Measurements from ENCODE around the gene PRR7. TPM values are rescaled to one million over a fixed set of nuclear protein-coding genes. Genes with fewer than 3 reads are reported as not detected.

Gene PRR7
- total and polyA plus RNA-seq, 4 donors: 0.17 to 1.4 (median 0.49) TPM

DNA sequence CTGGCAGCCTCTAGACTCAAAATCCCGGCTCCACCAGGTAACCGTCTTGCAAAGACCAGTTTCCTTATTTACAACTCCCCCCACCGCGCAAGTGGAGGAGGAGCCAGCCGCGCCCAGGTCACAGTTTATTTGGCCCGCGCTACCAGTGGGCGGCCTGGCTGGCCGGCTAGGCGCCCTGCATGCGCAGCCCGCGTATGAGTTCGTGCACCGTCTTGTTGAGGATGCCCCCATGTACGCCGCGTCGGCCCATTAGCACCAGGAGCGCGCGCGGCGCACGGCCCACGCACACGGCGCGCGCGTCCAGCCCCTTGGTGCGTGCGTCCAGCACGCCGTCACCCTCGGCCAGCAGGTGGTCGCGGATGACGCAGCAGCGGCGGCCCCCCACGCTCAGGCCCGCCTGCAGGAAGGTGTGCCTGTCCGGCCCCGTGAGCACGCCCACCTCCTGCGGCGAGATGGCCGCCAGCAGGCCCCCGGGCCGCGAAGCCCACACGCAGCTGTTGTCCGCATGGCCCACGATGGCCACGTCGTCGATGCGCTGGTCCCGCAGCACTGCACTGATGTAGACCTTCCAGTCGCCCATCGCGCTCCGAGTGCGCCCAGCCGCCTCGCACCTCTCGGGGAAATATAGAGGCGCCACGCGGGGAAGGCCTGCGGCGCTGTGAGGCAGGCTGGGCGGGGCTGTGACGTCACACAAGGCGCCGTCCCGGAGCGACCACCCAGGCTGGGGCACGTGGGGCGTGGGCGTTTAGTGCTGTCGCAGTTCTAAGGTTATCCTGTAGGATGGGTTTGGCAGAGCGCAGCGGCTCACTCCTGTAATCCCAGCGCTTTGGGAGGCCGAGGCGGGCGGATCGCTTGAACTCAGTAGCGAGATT lies 46.4 kb upstream of the PRR7 start, which contains the start of gene PFN3 (continued):
- TF ChIP-seq, protein P1, sequence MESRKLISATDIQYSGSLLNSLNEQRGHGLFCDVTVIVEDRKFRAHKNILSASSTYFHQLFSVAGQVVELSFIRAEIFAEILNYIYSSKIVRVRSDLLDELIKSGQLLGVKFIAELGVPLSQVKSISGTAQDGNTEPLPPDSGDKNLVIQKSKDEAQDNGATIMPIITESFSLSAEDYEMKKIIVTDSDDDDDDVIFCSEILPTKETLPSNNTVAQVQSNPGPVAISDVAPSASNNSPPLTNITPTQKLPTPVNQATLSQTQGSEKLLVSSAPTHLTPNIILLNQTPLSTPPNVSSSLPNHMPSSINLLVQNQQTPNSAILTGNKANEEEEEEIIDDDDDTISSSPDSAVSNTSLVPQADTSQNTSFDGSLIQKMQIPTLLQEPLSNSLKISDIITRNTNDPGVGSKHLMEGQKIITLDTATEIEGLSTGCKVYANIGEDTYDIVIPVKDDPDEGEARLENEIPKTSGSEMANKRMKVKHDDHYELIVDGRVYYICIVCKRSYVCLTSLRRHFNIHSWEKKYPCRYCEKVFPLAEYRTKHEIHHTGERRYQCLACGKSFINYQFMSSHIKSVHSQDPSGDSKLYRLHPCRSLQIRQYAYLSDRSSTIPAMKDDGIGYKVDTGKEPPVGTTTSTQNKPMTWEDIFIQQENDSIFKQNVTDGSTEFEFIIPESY (IDR thresholded peaks at IDR 0.05): no peak
- TF ChIP-seq NR2F2 (IDR thresholded peaks at IDR 0.05) (no peak), SP1 (IDR thresholded peaks at IDR 0.05) (no peak), RXRA (IDR thresholded peaks at IDR 0.05) (no peak), HNF4A (conservative IDR thresholded peaks at IDR 0.05) (no peak), FOXA2 (IDR thresholded peaks at IDR 0.05) (no peak)
- TF ChIP-seq, protein P2, sequence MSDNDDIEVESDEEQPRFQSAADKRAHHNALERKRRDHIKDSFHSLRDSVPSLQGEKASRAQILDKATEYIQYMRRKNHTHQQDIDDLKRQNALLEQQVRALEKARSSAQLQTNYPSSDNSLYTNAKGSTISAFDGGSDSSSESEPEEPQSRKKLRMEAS (IDR thresholded peaks at IDR 0.05): no peak

DNA sequence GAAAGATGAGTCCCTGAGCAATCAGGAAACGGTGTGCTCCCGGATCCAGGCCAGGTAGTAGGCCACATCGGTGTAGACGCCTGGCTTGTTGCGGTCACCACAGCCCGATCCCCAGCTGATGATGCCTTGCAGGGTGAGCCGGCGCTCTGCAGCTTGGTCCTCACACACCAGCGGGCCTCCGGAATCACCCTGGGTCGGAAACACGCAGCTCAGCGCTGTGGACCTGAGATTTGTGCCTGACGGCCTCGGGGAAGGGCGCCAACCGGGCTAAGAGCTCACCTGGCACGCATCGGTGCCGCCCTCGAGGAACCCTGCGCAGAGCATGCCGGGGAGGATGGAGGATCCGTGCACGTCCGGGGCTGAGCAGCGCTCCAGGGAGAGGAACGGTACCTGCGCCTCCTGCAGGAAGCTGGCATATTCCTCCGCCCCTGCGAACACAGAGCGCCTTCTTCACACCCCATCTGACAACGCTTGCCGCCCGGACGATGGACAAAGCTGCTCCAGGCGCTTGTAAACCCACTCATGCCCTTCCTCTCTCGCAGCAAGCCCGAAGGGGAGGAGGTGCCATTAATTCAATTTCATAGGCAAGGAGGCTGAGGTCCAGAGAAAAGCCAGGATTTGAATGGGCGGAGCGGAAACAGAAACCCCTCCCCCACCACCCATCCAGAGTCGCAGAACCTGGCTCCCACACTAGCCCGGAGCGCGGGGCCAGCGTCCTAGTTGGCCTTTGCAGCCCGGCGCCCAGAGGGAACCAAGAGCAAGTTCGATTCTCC lies 44.2 kb upstream of the PRR7 start:
- Histone ChIP-seq H3K9me3 (ENCODE audit: control insufficient read depth in 4 of 4, low read length in 3 of 4) (no peaks in the 10 kb centered on the region), H3K27me3 (ENCODE audit: control insufficient read depth in 4 of 4, insufficient read depth in 4 of 4, low read length in 3 of 4) (no peaks in the 10 kb centered on the region), H3K4me1 (ENCODE audit: control insufficient read depth in 4 of 4, insufficient read depth in 4 of 4, low read length in 3 of 4) (peaks cover 3 to 38% (median 24%) of the 10 kb centered on the region in 4 donors), H3K9ac (ENCODE audit: low read depth in 1 of 2, low read length in 2 of 2) (no peak overlapping the region), H3K36me3 (ENCODE audit: control insufficient read depth in 4 of 4, insufficient read depth in 3 of 4, low read depth in 1 of 4, low read length in 3 of 4) (peaks cover 0 to 11% (median 7%) of the 10 kb centered on the region in 4 donors), H3K27ac (ENCODE audit: low read depth in 1 of 2, low read length in 2 of 2) (no peak overlapping the region), H3K4me3 (ENCODE audit: low read depth in 1 of 3, low read length in 3 of 3) (no peak overlapping the region)
- no peak for DNase-seq (ENCODE audit: low spot score)
- TF ChIP-seq YY1 (IDR thresholded peaks at IDR 0.05): no peak
- TF ChIP-seq SP1 (IDR thresholded peaks at IDR 0.05): no peak
- TF ChIP-seq FOXA1 (IDR thresholded peaks at IDR 0.05): no peak
- no peak for TF ChIP-seq EGR1 (IDR thresholded peaks at IDR 0.05; ENCODE audit: low read depth in 2 of 2)
- TF ChIP-seq TAF1 (conservative IDR thresholded peaks at IDR 0.05): no peak
- no peak for TF ChIP-seq GABPA (IDR thresholded peaks at IDR 0.05 in 1 of 2, conservative IDR thresholded peaks at IDR 0.05 in 1 of 2)
- TF ChIP-seq HNF4A (conservative IDR thresholded peaks at IDR 0.05): no peak
- TF ChIP-seq, protein P2 (IDR thresholded peaks at IDR 0.05): no peak
- TF ChIP-seq FOXA2 (IDR thresholded peaks at IDR 0.05): no peak
- TF ChIP-seq, protein P3, sequence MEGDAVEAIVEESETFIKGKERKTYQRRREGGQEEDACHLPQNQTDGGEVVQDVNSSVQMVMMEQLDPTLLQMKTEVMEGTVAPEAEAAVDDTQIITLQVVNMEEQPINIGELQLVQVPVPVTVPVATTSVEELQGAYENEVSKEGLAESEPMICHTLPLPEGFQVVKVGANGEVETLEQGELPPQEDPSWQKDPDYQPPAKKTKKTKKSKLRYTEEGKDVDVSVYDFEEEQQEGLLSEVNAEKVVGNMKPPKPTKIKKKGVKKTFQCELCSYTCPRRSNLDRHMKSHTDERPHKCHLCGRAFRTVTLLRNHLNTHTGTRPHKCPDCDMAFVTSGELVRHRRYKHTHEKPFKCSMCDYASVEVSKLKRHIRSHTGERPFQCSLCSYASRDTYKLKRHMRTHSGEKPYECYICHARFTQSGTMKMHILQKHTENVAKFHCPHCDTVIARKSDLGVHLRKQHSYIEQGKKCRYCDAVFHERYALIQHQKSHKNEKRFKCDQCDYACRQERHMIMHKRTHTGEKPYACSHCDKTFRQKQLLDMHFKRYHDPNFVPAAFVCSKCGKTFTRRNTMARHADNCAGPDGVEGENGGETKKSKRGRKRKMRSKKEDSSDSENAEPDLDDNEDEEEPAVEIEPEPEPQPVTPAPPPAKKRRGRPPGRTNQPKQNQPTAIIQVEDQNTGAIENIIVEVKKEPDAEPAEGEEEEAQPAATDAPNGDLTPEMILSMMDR (IDR thresholded peaks at IDR 0.05; ENCODE audit: low read depth, low read length, missing input control): no peak
- TF ChIP-seq, protein P4, sequence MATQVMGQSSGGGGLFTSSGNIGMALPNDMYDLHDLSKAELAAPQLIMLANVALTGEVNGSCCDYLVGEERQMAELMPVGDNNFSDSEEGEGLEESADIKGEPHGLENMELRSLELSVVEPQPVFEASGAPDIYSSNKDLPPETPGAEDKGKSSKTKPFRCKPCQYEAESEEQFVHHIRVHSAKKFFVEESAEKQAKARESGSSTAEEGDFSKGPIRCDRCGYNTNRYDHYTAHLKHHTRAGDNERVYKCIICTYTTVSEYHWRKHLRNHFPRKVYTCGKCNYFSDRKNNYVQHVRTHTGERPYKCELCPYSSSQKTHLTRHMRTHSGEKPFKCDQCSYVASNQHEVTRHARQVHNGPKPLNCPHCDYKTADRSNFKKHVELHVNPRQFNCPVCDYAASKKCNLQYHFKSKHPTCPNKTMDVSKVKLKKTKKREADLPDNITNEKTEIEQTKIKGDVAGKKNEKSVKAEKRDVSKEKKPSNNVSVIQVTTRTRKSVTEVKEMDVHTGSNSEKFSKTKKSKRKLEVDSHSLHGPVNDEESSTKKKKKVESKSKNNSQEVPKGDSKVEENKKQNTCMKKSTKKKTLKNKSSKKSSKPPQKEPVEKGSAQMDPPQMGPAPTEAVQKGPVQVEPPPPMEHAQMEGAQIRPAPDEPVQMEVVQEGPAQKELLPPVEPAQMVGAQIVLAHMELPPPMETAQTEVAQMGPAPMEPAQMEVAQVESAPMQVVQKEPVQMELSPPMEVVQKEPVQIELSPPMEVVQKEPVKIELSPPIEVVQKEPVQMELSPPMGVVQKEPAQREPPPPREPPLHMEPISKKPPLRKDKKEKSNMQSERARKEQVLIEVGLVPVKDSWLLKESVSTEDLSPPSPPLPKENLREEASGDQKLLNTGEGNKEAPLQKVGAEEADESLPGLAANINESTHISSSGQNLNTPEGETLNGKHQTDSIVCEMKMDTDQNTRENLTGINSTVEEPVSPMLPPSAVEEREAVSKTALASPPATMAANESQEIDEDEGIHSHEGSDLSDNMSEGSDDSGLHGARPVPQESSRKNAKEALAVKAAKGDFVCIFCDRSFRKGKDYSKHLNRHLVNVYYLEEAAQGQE (IDR thresholded peaks at IDR 0.05): no peak
- TF ChIP-seq NR2F2 (IDR thresholded peaks at IDR 0.05): no peak
- TF ChIP-seq, protein P5, sequence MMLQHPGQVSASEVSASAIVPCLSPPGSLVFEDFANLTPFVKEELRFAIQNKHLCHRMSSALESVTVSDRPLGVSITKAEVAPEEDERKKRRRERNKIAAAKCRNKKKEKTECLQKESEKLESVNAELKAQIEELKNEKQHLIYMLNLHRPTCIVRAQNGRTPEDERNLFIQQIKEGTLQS (IDR thresholded peaks at IDR 0.05): no peak
- no peak for TF ChIP-seq HNF4G (IDR thresholded peaks at IDR 0.05)
- TF ChIP-seq, protein P1 (IDR thresholded peaks at IDR 0.05): no peak
- TF ChIP-seq JUND (IDR thresholded peaks at IDR 0.05): no peak
- TF ChIP-seq RXRA (IDR thresholded peaks at IDR 0.05): no peak
- WGBS: 58% methylated on average over 49 of the region's 49 CpGs

Data from liver (tissue), 9 donors.